ENCODE results near the gene CEP164.
A peak's percentile ranks its signal among the peaks of the same experiment; 100 is the strongest.
"Not testable (repeated sequence)": the region's sequence is repeated elsewhere in the genome, so short reads cannot be mapped to it uniquely, and the experiment has no call there.

Gene CEP164

GRCh38 chr11:117442049-117442868 is 114.6 kb downstream of the CEP164 start:
- ATAC-seq (no peak), DNase-seq (ENCODE audit: low spot score in 2 of 2) (no peak)
- Mint-ChIP-seq H3K4me1 (no peaks in the 10 kb centered on the region), H3K27ac (no peak overlapping the region), H3K9me3 (no peaks in the 10 kb centered on the region), H3K4me3 (no peak overlapping the region), H3K36me3 (no peaks in the 10 kb centered on the region)

- no peaks in the 10 kb centered on the region for H3K36me3 Mint-ChIP-seq
- no peak for ATAC-seq
Measured at GRCh38 chr11:117442869-117443239, 115.2 kb downstream of the CEP164 start.

GRCh38 chr11:117443266-117444186 is 115.9 kb downstream of the CEP164 start:
- DNase-seq (ENCODE audit: low spot score in 2 of 2) (no peak), ATAC-seq (peak; percentile 57)
- no peaks in the 10 kb centered on the region for H3K36me3 Mint-ChIP-seq
- no peak overlapping the region for H3K27ac Mint-ChIP-seq
- no peaks in the 10 kb centered on the region for H3K4me1 Mint-ChIP-seq
- H3K9me3 Mint-ChIP-seq = no peaks in the 10 kb centered on the region
- no peak overlapping the region for H3K4me3 Mint-ChIP-seq

More at GRCh38 chr11:117442869-117443239, 115.2 kb downstream of the CEP164 start:
- Mint-ChIP-seq H3K27ac (no peak overlapping the region), H3K9me3 (no peaks in the 10 kb centered on the region), H3K4me1 (no peaks in the 10 kb centered on the region), H3K4me3 (no peak overlapping the region)
- no peak for DNase-seq (ENCODE audit: low spot score in 2 of 2)

DNA sequence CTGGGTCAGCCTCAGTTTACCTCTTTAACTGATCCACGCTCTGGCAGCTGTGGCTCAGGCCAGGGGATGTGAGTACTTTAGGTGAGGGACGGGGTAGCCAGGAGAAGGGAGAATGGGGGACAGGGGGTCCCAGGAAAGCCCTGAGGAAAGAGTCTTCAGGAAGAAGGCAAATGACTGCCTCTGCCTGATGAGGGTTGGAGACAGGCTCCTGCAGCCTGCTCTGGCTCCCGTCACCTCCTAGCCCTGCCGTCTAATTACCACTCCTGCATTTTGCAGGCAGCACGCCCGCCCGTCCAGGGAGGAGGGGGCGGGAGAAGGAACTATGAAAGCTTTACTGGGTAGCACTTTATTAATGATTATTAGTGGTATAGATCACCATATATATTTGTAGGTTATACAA is 116.6 kb downstream of the CEP164 start:
- H3K9me3 Mint-ChIP-seq = no peaks in the 10 kb centered on the region
- H3K27ac Mint-ChIP-seq = no peak overlapping the region
- no peaks in the 10 kb centered on the region for H3K4me1 Mint-ChIP-seq
- H3K4me3 Mint-ChIP-seq = no peak overlapping the region
- ATAC-seq (no peak), DNase-seq (ENCODE audit: low spot score in 2 of 2) (no peak)
- H3K36me3 Mint-ChIP-seq = no peaks in the 10 kb centered on the region

DNA sequence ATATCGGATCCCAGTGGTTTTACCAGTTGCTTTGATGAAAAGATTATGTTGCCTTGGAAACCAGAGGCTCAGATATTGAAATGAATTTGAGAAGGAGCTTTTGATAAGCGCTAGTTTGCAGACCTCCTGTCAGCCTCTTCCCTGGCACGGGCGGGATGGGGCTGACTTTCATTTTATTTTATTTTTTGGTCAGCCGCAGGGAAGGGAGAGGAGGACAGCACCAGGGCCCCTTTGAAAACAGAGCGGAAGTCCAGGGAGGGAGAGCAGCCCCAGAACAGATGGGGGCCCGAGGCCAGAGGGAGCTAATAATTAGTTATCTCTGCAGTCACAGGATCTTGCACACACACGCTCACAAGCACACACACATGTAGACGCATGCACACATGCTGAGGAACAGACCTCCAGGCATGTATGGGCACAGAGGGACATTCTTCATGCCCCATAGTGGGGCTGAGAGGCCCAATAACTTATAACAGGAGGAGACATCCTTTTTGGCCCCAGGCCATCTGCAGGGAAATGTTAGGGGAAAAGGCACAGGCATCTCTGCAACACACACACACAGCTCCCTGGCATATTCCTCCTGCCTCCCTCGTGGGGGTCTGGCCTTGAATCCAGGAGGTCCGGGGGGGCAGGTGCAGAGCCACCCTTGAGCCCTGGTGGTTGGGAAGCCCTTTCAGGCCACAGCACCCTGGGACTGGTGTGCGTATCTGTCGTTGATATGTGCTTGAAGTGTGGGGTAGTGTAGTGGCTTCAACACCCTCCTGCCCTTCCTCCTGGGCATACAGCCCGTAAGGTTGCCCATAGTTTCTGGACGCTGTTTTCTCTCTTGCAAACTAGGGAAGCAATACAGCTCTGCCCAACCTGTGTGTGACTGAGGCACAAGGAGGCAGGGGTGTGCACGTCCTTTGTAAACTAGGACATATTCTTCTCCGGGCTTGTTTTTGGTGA is 117.3 kb downstream of the CEP164 start:
- Mint-ChIP-seq H3K36me3 (no peaks in the 10 kb centered on the region), H3K4me3 (no peak overlapping the region), H3K4me1 (no peaks in the 10 kb centered on the region), H3K9me3 (no peaks in the 10 kb centered on the region), H3K27ac (no peak overlapping the region)
- DNase-seq (ENCODE audit: low spot score in 2 of 2) = no peak
- ATAC-seq = no peak

- Mint-ChIP-seq H3K4me3 (no peak overlapping the region), H3K9me3 (peaks cover 4% of the 10 kb centered on the region), H3K27ac (no peak overlapping the region), H3K4me1 (no peaks in the 10 kb centered on the region), H3K36me3 (no peaks in the 10 kb centered on the region)
- no peak for DNase-seq (ENCODE audit: low spot score in 2 of 2)
- no peak for ATAC-seq
Measured at GRCh38 chr11:117449111-117449693, 121.5 kb downstream of the CEP164 start.

DNA sequence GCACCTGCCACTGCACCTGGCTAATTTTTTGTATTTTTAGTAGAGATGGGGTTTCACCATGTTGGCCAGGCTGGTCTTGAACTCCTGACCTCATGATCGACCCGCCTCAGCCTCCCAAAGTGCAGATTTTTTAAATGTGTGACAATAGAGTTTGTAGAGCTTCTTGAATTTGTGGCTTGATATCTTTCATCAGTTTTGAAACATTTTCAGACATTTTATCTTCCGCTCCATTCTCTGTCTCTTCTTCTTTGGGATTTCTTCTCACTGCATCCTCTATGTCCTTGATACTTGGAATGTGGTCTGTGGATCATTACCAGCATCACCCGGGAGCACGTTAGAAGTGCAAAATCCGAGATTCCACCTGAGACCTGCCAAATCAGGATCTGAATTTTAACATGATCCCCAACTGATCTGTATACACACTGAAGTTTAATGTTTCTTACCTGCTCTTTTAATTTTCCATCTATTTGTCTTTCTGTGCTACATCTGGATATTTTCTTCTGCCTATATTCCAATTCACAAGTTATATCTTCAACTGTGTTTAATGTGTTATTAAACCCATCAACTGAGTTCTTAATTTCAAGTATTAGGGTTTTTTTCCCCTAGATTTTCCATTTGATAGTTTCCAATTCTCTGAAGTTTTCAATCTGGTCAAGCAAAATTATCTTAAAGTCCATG is 126.4 kb downstream of the CEP164 start:
- H3K4me1 Mint-ChIP-seq = peaks cover 18% of the 10 kb centered on the region
- H3K36me3 Mint-ChIP-seq = no peaks in the 10 kb centered on the region
- no peak overlapping the region for H3K4me3 Mint-ChIP-seq
- peaks cover 8% of the 10 kb centered on the region for H3K9me3 Mint-ChIP-seq
- H3K27ac Mint-ChIP-seq = no peak overlapping the region
- ATAC-seq (no peak), DNase-seq (ENCODE audit: low spot score in 2 of 2) (no peak)

DNA sequence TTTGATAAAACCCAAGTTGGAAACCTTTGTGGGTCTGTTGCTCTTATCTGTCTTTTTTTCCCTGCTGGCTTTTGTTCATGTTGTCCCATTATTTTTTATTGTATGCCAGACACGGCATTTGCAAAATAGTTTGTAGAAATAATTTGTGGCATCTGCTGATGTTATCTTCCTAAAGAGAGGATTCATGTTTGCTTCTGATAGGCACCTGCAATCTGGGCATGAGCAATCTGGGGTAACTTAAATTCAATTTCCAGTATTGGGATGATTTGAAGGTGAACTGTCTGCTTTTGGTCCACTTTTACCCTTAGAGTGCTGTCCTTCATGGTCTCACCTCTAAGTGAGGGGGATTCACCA is 126.9 kb downstream of the CEP164 start:
- Mint-ChIP-seq H3K4me1 (peaks cover 23% of the 10 kb centered on the region), H3K27ac (no peak overlapping the region), H3K4me3 (no peak overlapping the region), H3K9me3 (peaks cover 8% of the 10 kb centered on the region), H3K36me3 (no peaks in the 10 kb centered on the region)
- no peak for DNase-seq (ENCODE audit: low spot score in 2 of 2)
- no peak for ATAC-seq

- peak; percentile 97 for ATAC-seq
- no peaks in the 10 kb centered on the region for H3K36me3 Mint-ChIP-seq
- peak overlapping the region; percentile 7 for H3K4me3 Mint-ChIP-seq
- H3K27ac Mint-ChIP-seq = peak overlapping the region; percentile 36
- H3K9me3 Mint-ChIP-seq = peaks cover 8% of the 10 kb centered on the region
- peaks cover 24% of the 10 kb centered on the region for H3K4me1 Mint-ChIP-seq
- peak in 1 of 2 donors; percentile 67 for DNase-seq (ENCODE audit: low spot score in 2 of 2)
Measured at GRCh38 chr11:117456027-117456720, 128.5 kb downstream of the CEP164 start.

DNA sequence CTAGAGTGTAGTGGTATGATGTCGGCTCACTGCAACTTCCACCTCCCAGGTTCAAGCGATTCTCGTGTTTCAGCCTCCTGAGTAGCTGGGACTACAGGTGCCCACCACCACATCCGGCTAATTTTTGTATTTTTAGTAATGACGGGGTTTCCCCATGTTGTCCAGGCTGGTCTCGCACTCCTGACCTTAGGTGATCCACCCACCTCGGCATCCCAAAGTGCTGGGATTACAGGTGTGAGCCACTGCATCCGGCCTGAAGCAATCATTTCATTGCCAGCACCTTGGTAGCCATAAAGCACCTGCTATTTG is 129.0 kb downstream of the CEP164 start:
- H3K4me1 Mint-ChIP-seq = peaks cover 24% of the 10 kb centered on the region
- not testable (repeated sequence) for ATAC-seq; DNase-seq (ENCODE audit: low spot score in 2 of 2); H3K9me3 Mint-ChIP-seq; H3K36me3 Mint-ChIP-seq; H3K4me3 Mint-ChIP-seq
- H3K27ac Mint-ChIP-seq = peak overlapping the region; percentile 36

DNA sequence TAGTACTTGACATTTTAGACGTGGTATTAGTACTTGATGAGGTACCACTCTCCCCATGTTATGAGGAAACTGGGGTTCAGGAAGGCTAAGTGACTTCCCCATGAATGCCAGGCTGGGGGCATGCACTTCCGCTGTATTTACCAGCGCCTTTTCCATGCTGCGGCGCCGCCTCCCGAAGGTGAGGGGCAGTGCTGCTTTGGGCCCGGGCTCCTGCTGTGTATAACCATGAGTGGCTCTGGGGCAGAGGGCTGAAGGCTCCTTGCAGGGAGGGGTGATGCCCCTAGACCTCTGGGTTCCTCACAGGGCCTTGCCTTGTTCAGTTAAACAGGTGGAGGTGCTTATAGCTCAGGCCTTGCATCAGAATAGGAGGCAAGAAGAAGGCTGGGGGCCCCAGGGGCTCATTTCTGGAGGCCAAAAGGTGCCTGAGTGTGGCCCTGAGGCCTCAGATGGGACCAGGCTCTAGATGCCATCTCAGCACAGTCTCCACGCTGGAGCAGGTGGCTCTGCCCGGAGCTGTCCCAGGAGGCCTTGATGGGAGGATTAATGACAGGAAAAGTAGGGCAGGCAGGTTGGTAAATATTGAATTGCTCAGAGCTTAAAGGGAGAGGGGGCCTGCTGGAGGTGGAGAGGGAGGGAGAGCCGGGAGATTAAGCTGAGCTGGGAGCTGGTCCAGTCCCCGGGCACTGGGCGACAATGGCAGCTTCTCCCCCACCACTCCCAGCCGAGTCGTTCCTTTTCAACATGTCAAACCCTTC is 129.6 kb downstream of the CEP164 start:
- no peak for ATAC-seq
- Mint-ChIP-seq H3K9me3 (peaks cover 8% of the 10 kb centered on the region), H3K4me3 (no peak overlapping the region), H3K4me1 (peaks cover 24% of the 10 kb centered on the region), H3K27ac (peak overlapping the region; percentile 36), H3K36me3 (no peaks in the 10 kb centered on the region)
- DNase-seq (ENCODE audit: low spot score in 2 of 2) = no peak

GRCh38 chr11:117457835-117458234 is 130.2 kb downstream of the CEP164 start:
- H3K4me3 Mint-ChIP-seq = no peak overlapping the region
- H3K27ac Mint-ChIP-seq = no peak overlapping the region
- no peak for ATAC-seq
- H3K4me1 Mint-ChIP-seq = peaks cover 24% of the 10 kb centered on the region
- no peaks in the 10 kb centered on the region for H3K36me3 Mint-ChIP-seq
- DNase-seq (ENCODE audit: low spot score in 2 of 2) = no peak
- peaks cover 8% of the 10 kb centered on the region for H3K9me3 Mint-ChIP-seq

- Mint-ChIP-seq H3K9me3 (peaks cover 8% of the 10 kb centered on the region), H3K4me1 (peaks cover 24% of the 10 kb centered on the region), H3K27ac (no peak overlapping the region), H3K4me3 (no peak overlapping the region), H3K36me3 (no peaks in the 10 kb centered on the region)
- DNase-seq (ENCODE audit: low spot score in 2 of 2) = no peak
- peak; percentile 42 for ATAC-seq
Measured at GRCh38 chr11:117458275-117459122, 130.8 kb downstream of the CEP164 start.

Data from stimulated activated effector memory CD8-positive, alpha-beta T cell treated with anti-CD3 and anti-CD28 coated beads, Interleukin-12 subunit alpha, Interleukin-12 subunit beta, amount 100 ng/mL, for 72 hours (primary cell).